IPS-18a (cell line): ENCODE measurements around the gene ARRDC4.

Experiments
- H3K27ac ChIP-seq: one replicate; pipeline ENCODE4 v1.5.1; 2013; ENCODE audit warnings: low read length
- H3K27me3 ChIP-seq: one replicate; pipeline ENCODE4 v1.6.1; 2013; ENCODE audit warnings: mild to moderate bottlenecking, low read length; ENCODE audit not compliant: control insufficient read depth, insufficient read depth
- H3K36me3 ChIP-seq: one replicate; pipeline ENCODE4 v1.6.1; 2013; ENCODE audit warnings: low read depth, low read length; ENCODE audit not compliant: control insufficient read depth
- H3K4me1 ChIP-seq: one replicate; pipeline ENCODE4 v1.6.1; 2013; ENCODE audit warnings: low read depth, low read length; ENCODE audit not compliant: control insufficient read depth
- H3K4me3 ChIP-seq: one replicate; pipeline ENCODE4 v1.5.1; 2013; ENCODE audit warnings: low read length
- H3K9ac ChIP-seq: one replicate; pipeline ENCODE4 v1.6.1; 2013; ENCODE audit warnings: mild to moderate bottlenecking, low read length, moderate library complexity
- H3K9me3 ChIP-seq: one replicate; pipeline ENCODE4 v1.6.1; 2013; ENCODE audit warnings: low read depth, low read length; ENCODE audit not compliant: control insufficient read depth

ARRDC4 gene, protein sequence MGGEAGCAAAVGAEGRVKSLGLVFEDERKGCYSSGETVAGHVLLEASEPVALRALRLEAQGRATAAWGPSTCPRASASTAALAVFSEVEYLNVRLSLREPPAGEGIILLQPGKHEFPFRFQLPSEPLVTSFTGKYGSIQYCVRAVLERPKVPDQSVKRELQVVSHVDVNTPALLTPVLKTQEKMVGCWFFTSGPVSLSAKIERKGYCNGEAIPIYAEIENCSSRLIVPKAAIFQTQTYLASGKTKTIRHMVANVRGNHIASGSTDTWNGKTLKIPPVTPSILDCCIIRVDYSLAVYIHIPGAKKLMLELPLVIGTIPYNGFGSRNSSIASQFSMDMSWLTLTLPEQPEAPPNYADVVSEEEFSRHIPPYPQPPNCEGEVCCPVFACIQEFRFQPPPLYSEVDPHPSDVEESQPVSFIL

DNA sequence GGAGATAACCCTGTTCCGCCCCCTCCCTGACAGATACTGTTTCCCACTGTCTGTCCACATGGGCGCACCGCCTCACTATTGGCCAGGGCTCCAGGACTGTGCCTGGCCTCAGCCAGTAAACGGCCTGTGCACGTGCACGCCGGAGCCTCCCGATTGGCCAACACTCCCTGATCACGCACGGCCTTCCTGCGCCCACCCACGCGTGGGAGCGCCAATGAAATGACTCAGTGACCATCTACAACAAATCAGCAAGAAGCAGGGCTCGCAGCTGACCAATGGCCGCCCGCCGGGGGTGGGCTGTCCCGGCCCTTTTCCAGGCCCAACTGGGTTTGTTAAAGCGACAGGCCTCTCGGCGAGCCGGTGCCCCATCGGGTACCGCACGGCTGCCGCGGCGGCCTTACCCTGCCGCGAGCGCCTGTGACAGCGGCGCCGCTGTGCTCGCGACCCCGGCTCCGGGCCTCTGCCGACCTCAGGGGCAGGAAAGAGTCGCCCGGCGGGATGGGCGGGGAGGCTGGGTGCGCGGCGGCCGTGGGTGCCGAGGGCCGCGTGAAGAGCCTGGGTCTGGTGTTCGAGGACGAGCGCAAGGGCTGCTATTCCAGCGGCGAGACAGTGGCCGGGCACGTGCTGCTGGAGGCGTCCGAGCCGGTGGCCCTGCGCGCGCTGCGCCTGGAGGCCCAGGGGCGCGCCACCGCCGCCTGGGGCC, at the start of gene ARRDC4:
Gene ARRDC4 (plus strand): TSS at position 340 of the 703 bp plus-strand sequence. CDS start 159 bp downstream, at position 499.
- Histone ChIP-seq H3K9ac (no peak within 1 kb of the TSS), H3K27ac (no peak within 1 kb of the TSS), H3K9me3 (no peaks in the 10 kb centered on the region), H3K4me3 (peak within 1 kb of the TSS; percentile 81), H3K27me3 (peaks cover 6% of the 10 kb centered on the region), H3K4me1 (peaks cover 7% of the 10 kb centered on the region), H3K36me3 (no peaks in the 10 kb centered on the region)

DNA sequence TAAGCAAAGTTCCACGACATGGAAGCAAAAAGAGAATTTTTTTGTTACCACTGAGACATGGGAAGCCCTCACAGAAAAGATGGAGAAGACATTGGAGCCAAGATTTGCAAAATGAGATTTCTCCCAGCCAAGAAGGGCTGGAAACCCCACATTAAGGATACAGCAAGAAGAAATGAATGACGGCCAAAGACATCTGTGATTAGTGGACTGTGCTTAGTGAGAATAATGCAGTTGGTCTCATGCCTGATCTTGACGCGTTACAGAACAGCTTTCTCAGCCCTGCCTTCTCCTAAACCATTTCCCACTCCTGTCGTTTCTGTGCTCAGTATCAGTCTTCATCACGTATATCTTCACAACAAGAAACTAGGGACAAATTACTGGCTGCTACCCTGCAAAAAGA, 45.8 kb upstream of the ARRDC4 start:
- H3K9me3 ChIP-seq, result no peaks in the 10 kb centered on the region
- no peak overlapping the region for H3K27ac ChIP-seq
- no peak overlapping the region for H3K4me3 ChIP-seq
- H3K4me1 ChIP-seq, result no peaks in the 10 kb centered on the region
- H3K36me3 ChIP-seq, result no peaks in the 10 kb centered on the region
- no peak overlapping the region for H3K9ac ChIP-seq
- no peaks in the 10 kb centered on the region for H3K27me3 ChIP-seq

DNA sequence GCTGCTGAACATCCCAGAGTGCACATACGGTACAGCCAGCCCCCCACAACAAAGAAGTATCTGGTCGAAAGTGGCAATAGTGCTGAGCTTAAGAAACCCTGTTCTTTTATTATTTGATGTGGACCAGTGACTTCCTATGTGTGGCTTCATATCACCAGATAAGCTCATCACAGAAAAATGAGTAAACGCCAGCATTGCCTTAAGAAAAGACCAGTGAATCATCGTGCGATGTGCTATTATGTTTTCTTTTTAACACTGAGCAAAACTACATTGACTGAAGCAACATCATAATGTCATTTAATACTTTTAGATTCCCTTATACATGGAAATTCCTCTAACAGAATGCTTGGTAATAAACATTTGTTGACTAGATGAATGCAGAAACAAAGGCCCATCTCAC, 45.2 kb upstream of the ARRDC4 start:
- Histone ChIP-seq H3K9me3 (no peaks in the 10 kb centered on the region), H3K4me1 (no peaks in the 10 kb centered on the region), H3K9ac (no peak overlapping the region), H3K36me3 (no peaks in the 10 kb centered on the region), H3K4me3 (no peak overlapping the region), H3K27ac (no peak overlapping the region), H3K27me3 (no peaks in the 10 kb centered on the region)

DNA sequence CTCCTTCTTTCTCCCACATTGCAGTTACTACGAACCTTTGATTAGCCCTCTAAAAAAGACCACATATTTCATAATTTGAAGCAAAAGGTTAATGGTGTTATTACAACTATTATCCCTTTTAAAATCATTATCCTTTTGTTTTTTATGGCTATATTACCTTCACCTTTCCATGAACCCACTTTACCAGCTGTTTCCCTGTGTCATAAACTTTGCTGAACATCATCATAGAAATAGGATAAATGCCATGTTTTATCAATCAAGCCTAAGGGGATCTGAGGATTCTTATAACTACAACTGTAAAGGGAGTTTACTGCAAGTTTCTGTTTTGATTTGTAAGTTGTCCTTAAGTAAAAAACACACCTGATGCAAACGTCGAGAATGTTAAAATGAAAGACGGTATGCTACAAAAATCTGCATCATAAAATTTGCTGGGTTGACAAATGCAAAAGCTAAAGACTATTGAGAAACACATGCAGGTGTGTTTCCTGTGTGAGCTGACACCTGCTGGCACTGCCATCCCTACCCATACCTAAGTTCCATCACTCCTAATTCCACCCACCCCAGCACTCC, 39.1 kb upstream of the ARRDC4 start:
- no peaks in the 10 kb centered on the region for H3K36me3 ChIP-seq
- H3K27ac ChIP-seq, result no peak overlapping the region
- no peak overlapping the region for H3K4me3 ChIP-seq
- peaks cover 18% of the 10 kb centered on the region for H3K9me3 ChIP-seq
- H3K27me3 ChIP-seq, result no peaks in the 10 kb centered on the region
- no peaks in the 10 kb centered on the region for H3K4me1 ChIP-seq
- H3K9ac ChIP-seq, result no peak overlapping the region

DNA sequence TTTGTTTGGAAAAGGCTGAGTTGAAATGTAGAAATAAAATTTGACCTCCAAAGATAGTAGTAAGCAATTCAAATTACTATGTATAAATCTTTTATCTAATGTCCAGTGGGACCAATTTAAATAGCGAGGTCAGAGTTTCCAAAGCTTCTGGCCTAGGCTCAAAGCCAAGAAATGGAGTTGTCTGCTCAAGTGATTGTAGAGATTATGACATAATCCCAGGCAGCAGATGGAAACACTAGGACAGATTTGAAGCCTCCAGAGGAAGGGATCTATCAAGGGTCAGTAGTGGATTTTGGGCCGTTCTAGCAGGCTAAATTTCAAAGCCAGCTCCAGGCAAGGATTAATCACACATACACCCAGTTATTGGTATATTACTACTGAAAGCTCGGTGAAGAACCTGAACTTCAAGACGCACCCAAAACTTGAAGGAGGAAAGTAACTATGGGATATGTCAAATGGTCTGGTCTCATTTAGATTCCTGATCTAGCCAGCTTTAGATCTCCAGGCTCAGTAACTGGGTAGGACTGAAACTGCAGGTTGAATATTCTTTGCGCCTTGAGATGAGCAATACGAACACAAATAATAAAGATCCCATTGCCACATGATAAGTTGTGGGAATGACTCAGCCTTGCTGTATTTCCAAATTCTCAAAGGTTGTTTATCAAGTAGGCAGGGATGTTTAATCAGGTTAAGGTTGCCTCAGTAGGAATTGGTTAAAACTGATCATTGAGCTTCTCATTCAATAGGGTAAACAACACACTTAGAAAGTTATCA, 30.9 kb upstream of the ARRDC4 start:
- no peak overlapping the region for H3K27ac ChIP-seq
- no peaks in the 10 kb centered on the region for H3K4me1 ChIP-seq
- H3K27me3 ChIP-seq, result no peaks in the 10 kb centered on the region
- H3K36me3 ChIP-seq, result no peaks in the 10 kb centered on the region
- H3K9ac ChIP-seq, result no peak overlapping the region
- peaks cover 11% of the 10 kb centered on the region for H3K9me3 ChIP-seq
- no peak overlapping the region for H3K4me3 ChIP-seq

DNA sequence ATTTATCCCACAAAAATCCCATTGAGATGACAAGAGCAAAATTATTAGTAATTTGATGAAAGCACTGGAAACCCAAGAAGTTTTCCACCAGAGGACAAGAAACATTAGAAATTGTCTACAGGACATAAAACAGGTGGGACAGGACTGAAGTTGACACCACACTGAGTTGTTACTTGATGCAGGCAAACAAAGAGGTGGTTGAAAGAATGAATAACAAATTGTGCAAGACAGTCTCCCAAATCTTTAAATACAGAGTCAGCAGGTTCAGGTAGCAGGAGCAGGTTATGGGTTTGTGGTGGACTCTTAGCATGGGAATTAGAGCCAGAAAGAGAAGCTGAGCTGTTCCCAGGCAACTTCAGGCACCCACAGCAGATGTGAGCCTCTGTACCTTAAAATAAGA, 30.3 kb upstream of the ARRDC4 start:
- Histone ChIP-seq H3K9ac (no peak overlapping the region), H3K36me3 (no peaks in the 10 kb centered on the region), H3K4me3 (no peak overlapping the region), H3K9me3 (peaks cover 11% of the 10 kb centered on the region), H3K4me1 (no peaks in the 10 kb centered on the region), H3K27ac (no peak overlapping the region), H3K27me3 (no peaks in the 10 kb centered on the region)

DNA sequence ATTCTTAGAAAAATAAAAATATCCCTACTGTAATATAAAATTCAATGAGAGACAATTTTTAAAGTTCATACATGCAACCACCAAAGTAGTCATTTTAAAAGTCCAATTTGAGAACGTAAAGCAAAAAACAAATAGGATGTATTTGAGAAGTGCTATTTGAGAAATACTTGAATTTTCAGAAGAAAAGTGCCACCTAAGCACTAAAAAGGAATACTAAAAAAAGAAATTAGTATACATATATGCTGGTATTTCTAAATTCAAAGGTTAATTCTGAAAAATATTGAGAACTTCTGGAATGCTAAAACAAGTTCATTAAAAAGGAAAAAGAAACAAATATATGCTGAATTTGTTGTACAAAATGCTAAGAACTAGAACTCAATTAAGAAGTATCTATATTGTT, 29.2 kb upstream of the ARRDC4 start:
- H3K27me3 ChIP-seq, result no peaks in the 10 kb centered on the region
- H3K4me3 ChIP-seq, result no peak overlapping the region
- no peaks in the 10 kb centered on the region for H3K4me1 ChIP-seq
- H3K9ac ChIP-seq, result no peak overlapping the region
- H3K9me3 ChIP-seq, result peaks cover 11% of the 10 kb centered on the region
- H3K27ac ChIP-seq, result no peak overlapping the region
- H3K36me3 ChIP-seq, result no peaks in the 10 kb centered on the region

DNA sequence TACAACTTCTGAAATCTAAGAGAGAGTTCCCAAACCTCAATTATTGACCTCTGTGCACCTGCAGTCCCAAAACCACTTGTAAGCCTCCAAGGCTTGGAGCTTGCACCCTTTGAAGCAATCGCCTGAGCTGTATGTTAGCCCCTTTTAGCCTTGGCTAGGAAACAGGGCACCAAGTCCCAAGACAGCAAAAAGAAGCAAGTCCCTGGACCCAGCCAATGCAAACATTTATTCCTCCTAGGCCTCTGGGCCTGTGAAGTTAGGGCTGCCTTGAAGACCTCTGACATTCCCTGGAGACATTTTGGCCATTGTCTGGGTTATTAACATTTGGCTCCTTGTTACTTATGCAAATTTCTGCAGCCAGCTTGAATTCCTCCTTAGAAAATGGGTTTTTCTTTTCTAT, 26.9 kb upstream of the ARRDC4 start:
- Histone ChIP-seq H3K4me3 (no peak overlapping the region), H3K9me3 (peaks cover 11% of the 10 kb centered on the region), H3K36me3 (no peaks in the 10 kb centered on the region), H3K27me3 (no peaks in the 10 kb centered on the region), H3K27ac (no peak overlapping the region), H3K4me1 (no peaks in the 10 kb centered on the region), H3K9ac (no peak overlapping the region)

DNA sequence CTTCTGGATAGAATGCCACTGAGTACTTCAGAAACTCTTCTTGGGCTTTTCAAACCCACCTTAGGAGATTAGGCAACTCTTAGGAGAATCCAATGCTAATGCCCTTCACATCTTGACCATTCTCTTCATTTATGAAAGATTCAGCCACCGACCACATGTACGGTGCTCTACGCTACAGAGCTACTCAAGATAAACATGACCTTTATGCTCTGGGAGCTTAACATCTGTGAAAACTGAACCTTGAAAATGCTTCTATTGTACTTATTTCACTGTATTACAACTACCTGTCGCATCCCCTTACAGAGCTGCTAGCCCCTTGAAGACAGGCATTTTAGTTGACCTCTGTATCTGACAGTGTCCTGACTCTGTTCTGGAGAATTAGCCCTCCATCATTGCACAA, 19.5 kb upstream of the ARRDC4 start:
- H3K27ac ChIP-seq, result no peak overlapping the region
- no peaks in the 10 kb centered on the region for H3K36me3 ChIP-seq
- no peaks in the 10 kb centered on the region for H3K4me1 ChIP-seq
- H3K27me3 ChIP-seq, result no peaks in the 10 kb centered on the region
- no peak overlapping the region for H3K9ac ChIP-seq
- H3K4me3 ChIP-seq, result no peak overlapping the region
- H3K9me3 ChIP-seq, result no peaks in the 10 kb centered on the region

DNA sequence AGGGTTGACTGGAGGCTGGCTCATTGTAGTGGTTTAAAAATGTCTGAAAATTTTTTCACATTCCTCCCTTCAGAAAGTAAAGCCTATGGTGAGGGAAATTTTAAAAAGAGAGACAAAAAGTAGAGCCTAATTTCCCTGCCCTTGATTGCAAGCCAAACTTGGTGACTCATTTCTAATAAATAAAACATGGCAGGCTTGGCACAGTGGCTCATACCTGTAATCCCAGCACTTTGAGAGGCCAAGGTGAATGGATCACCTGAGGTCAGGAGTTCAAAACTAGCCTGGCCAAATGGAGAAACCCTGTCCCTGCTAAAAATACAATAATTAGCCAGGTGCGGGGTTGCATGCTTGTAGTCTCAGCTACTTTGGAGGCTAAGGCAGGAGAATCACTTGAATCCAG, 18.9 kb upstream of the ARRDC4 start:
- Histone ChIP-seq H3K27ac (no peak overlapping the region), H3K27me3 (no peaks in the 10 kb centered on the region), H3K36me3 (no peaks in the 10 kb centered on the region), H3K4me1 (no peaks in the 10 kb centered on the region), H3K4me3 (no peak overlapping the region), H3K9ac (no peak overlapping the region), H3K9me3 (no peaks in the 10 kb centered on the region)

DNA sequence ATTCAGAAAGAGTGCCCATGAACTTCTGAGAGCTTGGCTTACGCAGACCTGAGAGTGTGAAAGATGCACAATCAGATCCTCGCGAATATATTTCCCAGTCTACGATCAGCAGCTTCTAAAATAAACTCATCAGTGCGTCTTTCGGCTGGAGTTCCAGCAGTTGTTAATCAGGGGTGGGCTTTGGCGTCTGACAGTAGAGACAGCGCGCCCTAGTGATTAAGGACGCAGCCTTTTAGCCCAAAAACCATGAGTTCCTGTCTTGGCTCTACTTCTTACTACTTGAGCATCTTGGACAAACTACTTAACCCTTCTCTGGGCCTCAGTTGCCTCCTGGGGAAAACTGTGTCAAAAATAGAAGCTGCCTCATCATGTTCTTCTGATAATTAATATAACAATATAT, 15.8 kb upstream of the ARRDC4 start:
- H3K4me3 ChIP-seq, result no peak overlapping the region
- H3K27me3 ChIP-seq, result no peaks in the 10 kb centered on the region
- no peaks in the 10 kb centered on the region for H3K36me3 ChIP-seq
- H3K27ac ChIP-seq, result no peak overlapping the region
- no peaks in the 10 kb centered on the region for H3K4me1 ChIP-seq
- H3K9ac ChIP-seq, result no peak overlapping the region
- H3K9me3 ChIP-seq, result no peaks in the 10 kb centered on the region
